Fibroblast of pulmonary artery (primary cell): ENCODE data around the gene FAM120B.
A peak's percentile ranks its signal among the peaks of the same experiment; 100 is the strongest.

Experiments used
- DNase-seq: peaks from one replicate; pipeline ENCODE4 v3.0.0-alpha.2; 2010; ENCODE audit warnings: low read depth
- H3K4me3 ChIP-seq: replicated peaks from 2 replicates; pipeline ENCODE4 v1.5.1; 2011; ENCODE audit warnings: low read depth, mild to moderate bottlenecking, control low read depth, low read length, moderate library complexity
- CTCF ChIP-seq: IDR thresholded peaks from 2 replicates; pipeline ENCODE4 v1.5.1; 2011; ENCODE audit warnings: mild to moderate bottlenecking, control low read depth, low read length, inconsistent platforms; ENCODE audit errors: missing control alignments

Gene FAM120B

DNA sequence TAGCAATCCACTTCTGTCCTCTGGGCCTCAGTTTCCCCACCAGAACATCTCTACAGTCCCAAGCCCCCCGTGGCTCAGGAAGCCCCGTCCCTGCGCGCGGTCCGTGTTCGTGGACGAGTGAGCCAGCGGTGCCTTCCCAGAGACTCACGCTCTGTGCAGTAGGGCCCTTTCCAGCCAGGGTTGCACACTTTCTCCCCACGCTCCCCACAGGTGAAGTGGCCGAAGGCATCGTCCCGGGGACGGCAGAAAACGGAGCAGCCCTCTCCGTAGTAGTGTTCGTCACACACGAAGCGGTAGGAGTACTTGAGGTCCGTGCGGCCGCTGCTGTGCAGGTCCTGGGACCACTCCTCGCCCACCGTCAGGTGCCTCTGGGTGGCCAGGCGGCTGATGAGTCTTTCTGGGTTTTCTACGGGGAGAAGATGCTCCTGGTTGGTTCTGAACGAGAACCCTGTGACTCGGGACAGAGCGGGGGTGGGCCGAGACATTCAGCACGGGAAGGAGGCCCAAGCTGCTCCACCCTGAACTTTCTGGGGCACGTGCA is 18.4 kb upstream of the FAM120B start:
- DNase-seq = no peak
- TF ChIP-seq CTCF = no peak
- no peak overlapping the region for H3K4me3 ChIP-seq

- no peak for DNase-seq
- no peak for TF ChIP-seq CTCF
- no peak overlapping the region for H3K4me3 ChIP-seq
Measured at GRCh38 chr6:170288852-170289179, 17.7 kb upstream of the FAM120B start.

- DNase-seq = no peak
- H3K4me3 ChIP-seq = peak overlapping the region; percentile 15
- no peak for TF ChIP-seq CTCF
Measured at GRCh38 chr6:170289180-170289931, 17.2 kb upstream of the FAM120B start.

DNA sequence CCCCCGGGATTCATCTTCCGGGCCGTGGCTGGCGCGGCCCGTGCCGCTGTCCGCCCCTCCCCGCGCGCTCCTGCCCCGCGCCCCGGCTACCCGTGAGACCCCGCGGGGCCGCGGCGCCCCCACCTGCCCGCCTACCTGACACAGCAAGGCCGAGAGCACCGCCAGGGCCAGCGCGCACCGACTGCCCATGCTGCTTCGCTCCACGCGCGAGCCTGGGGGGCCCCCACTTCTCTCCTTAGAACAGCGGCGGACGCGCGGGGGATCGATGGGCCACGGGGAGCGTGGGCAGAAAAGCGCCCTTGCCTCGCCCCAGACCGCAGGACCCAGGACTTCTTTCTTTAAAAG is 16.6 kb upstream of the FAM120B start:
- TF ChIP-seq CTCF = no peak
- no peak for DNase-seq

GRCh38 chr6:170290296-170291128 is 16.0 kb upstream of the FAM120B start, which contains the start of gene DLL1:
TSS of gene DLL1 (minus strand) at chr6:170291078. CDS start at chr6:170290139, 939 bp downstream.
- DNase-seq = peak; percentile 37
- H3K4me3 ChIP-seq = peak within 1 kb of the TSS; percentile 65
- TF ChIP-seq CTCF = no peak

More for the DNA sequence above, 16.6 kb upstream of the FAM120B start:
- peak overlapping the region; percentile 65 for H3K4me3 ChIP-seq

- peak overlapping the region; percentile 24 for H3K4me3 ChIP-seq
- no peak for DNase-seq
- no peak for TF ChIP-seq CTCF
Measured at GRCh38 chr6:170291271-170292110, 15.1 kb upstream of the FAM120B start.
